KOPT-K1 (cell line): ENCODE results near the gene THBS3.
"Not testable (repeated sequence)": the region's sequence is repeated elsewhere in the genome, so short reads cannot be mapped to it uniquely, and the experiment has no call there.

ENCODE experiments used
- H3K27ac ChIP-seq: fragments of 200-600 bp; sonication (generic); 2 replicates; pipeline ENCODE4 v1.5.1; 2016; ENCODE audit warnings: antibody characterized with exemption, mild to moderate bottlenecking, low read depth, low read length; ENCODE audit not compliant: poor library complexity, severe bottlenecking
- H3K36me3 ChIP-seq: fragments of 200-600 bp; sonication (generic); 2 replicates; pipeline ENCODE4 v1.5.1; 2017; ENCODE audit warnings: antibody characterized with exemption, mild to moderate bottlenecking, low read length, moderate library complexity; ENCODE audit not compliant: insufficient read depth
- H3K9me3 ChIP-seq: fragments of 200-600 bp; sonication (generic); 2 replicates; pipeline ENCODE4 v1.5.1; 2017; ENCODE audit warnings: antibody characterized with exemption, low read length, mild to moderate bottlenecking; ENCODE audit not compliant: insufficient read depth, poor library complexity, severe bottlenecking

THBS3 gene

DNA sequence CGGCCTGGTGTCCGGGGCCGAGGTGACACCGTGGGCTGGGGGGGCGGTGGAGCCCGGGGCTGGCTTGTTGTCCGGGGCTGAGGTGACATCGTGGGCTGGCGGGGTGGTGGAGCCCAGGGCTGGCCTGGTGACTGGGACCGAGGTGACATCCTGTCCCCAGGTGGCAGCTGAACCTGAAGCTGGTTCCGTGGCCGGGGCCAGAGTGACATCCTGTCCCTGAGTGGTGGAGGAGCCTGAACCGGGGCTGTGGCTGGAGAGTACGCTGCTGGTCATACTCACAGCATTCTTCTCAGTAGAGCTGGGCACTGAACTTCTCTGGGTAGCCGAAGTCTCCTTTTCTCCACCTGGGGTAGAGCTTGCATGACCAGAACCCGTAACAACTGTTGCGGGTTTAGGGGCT, 15.8 kb downstream of the THBS3 start:
- Histone ChIP-seq H3K9me3 (no peaks in the 10 kb centered on the region), H3K36me3 (no peaks in the 10 kb centered on the region), H3K27ac (no peak overlapping the region)

DNA sequence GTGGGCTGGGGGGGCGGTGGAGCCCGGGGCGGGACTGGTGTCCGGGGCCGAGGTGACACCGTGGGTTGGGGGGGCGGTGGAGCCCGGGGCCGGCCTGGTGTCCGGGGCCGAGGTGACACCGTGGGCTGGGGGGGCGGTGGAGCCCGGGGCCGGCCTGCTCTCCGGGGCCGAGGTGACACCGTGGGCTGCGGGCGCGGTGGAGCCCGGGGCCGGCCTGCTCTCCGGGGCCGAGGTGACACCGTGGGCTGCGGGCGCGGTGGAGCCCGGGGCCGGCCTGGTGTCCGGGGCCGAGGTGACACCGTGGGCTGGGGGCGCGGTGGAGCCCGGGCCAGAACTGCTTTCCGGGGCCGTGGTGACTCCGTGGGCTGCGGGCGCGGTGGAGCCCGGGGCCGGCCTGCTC, 17.8 kb downstream of the THBS3 start:
- H3K27ac ChIP-seq, H3K9me3 ChIP-seq, H3K36me3 ChIP-seq: not testable (repeated sequence)

DNA sequence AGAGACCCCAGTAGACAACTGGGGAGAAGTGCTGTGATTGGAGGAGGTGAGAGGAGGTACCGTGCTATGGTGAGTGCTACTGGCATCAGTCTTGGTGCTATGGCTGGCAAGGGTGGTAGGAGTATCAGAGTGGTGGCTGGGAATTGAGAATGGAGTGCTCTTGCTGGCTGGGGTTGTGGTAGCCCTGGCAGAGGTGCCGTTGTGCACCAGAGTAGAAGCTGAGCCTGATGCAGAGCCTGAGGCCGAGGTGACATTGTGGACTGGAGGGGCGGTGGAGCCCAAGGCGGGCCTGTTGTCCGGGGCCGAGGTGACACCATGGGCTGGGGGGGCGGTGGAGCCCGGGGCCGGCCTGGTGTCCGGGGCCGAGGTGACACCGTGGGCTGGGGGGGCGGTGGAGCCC, 19.4 kb downstream of the THBS3 start:
- Histone ChIP-seq H3K36me3 (no peaks in the 10 kb centered on the region), H3K27ac (no peak overlapping the region), H3K9me3 (no peaks in the 10 kb centered on the region)

DNA sequence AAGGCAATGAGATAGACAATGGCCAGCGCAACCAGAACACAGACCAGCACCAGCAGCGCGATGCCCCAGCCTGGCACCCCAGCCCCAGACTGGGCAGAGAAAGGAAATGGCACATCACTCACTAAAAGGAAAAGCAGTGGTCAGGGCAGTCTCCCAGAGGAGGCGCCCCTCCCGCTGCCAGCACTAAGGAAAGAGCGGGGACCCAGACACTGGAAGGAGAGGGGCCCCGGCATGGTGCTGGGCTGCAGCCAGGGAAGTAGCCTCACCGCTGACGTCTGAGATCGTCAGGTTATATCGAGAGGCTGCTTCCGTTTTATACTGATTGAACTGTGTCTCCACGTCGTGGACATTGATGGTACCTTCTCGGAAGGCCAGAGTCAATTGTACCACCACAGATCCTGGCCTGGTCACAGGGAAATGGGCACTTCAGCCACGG, 20.2 kb downstream of the THBS3 start:
- Histone ChIP-seq H3K9me3 (no peaks in the 10 kb centered on the region), H3K36me3 (no peaks in the 10 kb centered on the region), H3K27ac (no peak overlapping the region)

DNA sequence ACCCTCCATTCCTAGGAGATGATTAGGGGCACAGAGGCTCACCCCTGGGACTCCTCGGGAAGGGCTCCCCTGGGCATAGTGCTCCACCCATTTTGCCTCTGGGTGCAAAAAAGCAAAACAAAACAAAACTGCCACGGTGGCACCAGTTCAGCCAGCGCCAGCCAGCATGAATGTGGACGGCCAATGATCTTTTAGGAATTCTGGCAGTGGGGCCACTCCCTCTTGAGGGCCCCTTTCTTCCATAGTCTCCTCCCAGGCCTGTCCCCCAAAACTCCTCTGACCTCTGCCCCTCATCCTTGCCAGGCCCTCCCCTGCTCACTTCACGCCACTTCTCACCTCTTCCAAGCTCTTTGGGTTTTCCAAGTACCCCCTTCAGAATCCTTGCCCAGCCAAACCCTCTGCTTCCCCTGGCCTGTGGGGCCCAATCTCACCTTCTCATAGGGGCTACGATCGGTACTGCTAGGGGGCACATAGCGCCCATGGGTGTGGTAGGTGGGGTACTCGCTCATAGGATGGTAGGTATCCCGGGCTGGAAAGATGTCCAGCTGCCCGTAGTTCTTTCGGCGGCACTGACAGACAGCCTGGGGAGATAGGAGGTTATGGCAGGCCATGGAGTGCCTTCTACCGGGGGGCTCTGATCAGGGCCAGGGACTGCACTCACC, 20.8 kb downstream of the THBS3 start:
- no peaks in the 10 kb centered on the region for H3K36me3 ChIP-seq
- no peak overlapping the region for H3K27ac ChIP-seq
- no peaks in the 10 kb centered on the region for H3K9me3 ChIP-seq

DNA sequence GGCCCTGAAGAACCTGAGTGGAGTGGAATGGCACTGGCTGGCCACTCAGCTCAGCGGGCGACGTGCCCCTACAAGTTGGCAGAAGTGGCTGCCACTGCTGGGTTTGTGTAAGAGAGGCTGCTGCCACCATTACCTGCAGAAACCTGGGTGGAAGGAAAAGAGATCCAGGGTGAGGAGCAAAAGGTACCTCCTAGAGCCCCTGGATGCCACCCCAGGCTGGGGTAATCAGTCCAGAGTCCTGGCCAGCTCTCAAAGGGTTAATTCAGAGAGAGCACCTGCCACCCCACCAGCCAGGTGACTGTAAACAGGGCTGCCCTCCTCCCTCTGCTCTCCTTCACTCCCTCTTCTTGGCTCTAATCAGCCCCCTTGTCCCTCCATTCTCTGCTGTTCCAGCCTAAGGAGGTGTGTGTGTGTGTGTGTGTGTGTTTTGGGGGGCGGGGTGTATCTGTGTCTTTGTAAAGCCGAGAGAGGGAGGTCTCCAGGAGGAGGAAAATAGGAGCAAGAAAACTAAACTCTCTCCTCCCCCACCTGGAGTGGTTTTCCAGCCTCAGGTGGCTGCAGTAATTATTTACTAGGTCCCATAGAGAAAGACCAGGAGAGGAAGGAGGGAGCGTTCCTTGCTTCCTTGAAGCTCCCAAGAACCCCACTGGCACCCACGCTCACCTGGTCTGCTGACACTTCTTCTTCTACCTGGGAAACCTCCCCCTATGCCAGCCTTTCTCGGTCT, 21.5 kb downstream of the THBS3 start:
- H3K27ac ChIP-seq = no peak overlapping the region
- H3K9me3 ChIP-seq = no peaks in the 10 kb centered on the region
- H3K36me3 ChIP-seq = no peaks in the 10 kb centered on the region; the same call in 1 of the 2 replicates

DNA sequence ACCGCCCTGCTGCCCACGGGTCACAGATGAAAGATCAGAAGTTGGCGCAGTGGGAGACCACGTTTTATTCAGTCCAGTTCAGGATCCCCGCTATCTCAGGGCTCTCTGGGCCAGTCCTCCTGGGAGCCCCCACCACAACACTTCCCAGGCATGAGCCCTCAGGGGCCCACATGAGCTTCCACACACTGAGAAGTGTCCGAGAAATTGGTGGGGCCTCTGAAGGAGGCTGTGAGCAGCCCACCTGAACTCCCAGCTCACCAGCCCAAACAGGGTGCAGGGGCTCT, 22.0 kb downstream of the THBS3 start:
- no peaks in the 10 kb centered on the region; the same call in 1 of the 2 replicates for H3K36me3 ChIP-seq
- no peaks in the 10 kb centered on the region for H3K9me3 ChIP-seq
- no peak overlapping the region for H3K27ac ChIP-seq

DNA sequence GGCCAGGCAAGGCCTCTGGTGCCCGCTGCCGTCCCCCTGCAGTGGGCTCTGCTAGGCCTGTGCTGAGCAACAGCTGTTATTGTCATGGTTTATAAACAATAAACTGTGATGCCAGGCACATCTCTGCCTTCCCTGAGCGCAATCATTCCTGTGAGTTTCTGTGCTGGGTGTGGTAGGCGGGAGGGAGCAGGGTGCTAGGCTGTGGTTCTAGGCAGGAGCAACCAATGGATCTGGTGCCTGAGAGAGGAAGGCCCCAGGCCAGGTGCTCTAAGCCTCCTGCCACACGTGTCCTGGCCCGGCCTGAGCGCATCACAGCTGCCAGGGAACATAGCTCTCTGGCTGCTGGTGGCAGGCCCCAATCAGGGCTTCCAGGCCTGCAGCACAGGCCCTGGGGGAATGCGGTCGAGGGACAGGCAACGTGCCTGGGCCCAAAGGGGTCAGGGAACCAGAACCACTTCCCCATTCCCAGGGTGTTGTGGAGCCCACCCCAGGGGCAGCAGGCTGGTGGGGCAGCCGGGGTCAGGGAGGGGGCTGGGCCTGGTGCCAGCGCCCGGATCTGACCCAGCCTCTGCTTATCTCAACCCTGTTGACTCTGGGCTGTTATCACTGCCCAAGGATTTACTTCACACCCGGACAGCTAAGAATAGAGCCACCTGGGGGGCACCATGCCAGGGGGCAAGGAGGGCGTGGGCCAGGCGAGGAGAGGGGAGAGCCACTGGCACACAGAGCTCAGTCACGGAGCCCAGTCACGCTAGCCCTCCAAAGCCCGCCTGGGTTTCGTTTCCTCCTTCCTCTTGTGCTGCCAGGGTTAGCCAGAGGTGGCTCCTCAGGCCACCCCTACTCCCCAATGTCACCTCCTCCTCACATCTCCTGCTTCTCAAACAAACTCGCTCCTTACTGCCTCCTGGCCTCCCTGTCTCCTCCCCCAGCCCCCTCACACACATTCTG, 22.6 kb downstream of the THBS3 start:
- no peak overlapping the region for H3K27ac ChIP-seq
- no peaks in the 10 kb centered on the region; the same call in 1 of the 2 replicates for H3K36me3 ChIP-seq
- H3K9me3 ChIP-seq = no peaks in the 10 kb centered on the region

DNA sequence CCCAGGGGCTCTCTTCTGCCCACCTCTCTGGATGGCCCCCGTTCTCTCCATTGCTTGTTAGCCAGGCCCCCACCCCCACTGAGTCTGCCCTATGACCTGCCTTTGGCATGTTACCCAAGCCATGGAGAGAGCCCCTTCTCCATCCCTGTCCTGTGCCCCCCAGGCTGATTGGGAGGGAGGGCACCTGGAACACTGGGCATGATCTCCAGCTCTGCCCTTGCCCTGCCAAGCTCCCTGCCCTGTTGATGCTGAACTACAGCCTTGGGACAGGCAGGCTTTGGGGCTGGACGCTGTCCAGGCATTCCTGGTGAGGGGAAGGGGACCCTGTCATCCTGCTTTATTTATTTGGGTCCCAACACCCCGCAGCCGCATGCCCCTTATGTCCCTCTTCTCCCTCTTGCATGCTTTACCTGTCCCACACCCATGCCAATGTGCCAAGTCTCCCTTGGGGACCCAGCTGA, 23.3 kb downstream of the THBS3 start:
- H3K9me3 ChIP-seq = no peaks in the 10 kb centered on the region
- H3K27ac ChIP-seq = no peak overlapping the region
- peaks cover 6% of the 10 kb centered on the region for H3K36me3 ChIP-seq

DNA sequence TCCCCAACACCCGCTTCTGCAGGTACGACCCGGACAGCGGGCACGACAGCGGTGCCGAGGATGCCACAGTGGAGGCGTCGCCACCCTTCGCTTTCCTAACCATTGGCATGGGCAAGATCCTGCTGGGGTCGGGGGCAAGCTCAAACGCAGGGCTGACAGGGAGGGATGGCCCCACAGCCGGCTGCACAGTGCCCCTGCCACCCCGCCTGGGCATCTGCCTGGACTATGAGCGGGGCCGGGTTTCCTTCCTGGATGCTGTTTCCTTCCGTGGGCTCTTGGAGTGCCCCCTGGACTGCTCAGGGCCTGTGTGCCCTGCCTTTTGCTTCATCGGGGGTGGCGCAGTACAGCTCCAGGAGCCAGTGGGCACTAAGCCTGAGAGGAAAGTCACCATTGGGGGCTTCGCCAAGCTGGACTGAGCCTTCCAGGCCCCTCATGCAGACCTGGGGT, 23.9 kb downstream of the THBS3 start:
- Histone ChIP-seq H3K9me3 (no peaks in the 10 kb centered on the region), H3K36me3 (peaks cover 12% of the 10 kb centered on the region), H3K27ac (no peak overlapping the region)

DNA sequence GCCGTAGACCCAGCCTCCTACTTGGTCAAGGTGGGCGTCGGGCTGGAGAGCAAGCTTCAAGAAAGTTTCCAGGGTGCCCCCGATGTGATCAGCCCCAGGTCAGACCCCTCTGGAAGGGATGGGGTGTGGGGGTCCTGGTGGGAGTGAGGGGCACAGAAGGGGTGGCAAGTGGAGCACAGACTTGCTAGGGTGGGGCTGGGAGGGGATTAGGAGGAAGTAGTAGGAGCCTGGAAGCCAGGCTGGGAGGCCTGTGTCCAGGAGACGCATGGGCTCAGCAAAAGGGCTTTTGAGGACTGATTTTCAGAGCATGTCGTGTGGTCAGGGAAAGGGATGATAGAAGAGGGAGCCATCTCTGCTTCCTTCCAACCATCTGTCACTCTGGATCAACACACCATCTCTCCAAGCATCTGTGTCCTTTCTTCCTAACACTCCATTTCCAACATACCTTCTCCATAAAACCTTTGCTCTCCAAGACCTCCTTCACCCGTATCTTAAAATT, 25.6 kb downstream of the THBS3 start:
- H3K36me3 ChIP-seq = peaks cover 25% of the 10 kb centered on the region
- no peaks in the 10 kb centered on the region for H3K9me3 ChIP-seq
- no peak overlapping the region for H3K27ac ChIP-seq

DNA sequence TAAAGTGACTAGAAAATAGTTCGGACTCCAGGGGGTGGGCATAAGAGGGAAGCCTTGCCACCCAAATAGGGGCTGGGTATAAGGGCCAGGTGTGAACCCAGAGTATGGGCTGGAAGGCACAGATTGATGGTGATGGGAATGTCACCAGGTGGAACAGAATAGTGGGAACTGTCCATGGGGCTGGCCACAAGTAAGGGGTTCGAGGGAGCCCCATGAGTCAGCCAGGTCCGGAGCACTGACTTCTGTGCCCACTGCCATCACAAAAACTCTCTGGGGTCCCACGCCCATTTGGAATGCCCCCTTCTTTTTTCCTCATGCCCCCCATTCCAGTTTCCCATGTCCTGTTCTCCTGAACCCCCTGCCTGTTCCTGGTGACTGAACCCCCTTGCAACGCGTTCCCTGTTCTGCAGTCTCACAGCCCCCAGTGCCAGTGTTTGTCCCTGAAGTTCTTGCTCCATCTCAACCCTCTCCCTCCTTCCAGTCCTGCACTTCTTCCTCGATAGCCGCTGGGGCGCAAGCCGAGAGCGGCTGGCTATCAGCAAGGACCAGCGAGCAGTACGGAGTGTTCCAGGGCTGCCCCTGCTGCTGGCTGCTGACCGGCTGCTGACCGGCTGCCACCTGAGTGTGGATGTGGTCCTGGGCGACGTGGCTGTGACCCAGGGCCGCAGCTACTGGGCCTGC, 26.2 kb downstream of the THBS3 start:
- Histone ChIP-seq H3K9me3 (no peaks in the 10 kb centered on the region), H3K36me3 (peaks cover 28% of the 10 kb centered on the region), H3K27ac (no peak overlapping the region)

DNA sequence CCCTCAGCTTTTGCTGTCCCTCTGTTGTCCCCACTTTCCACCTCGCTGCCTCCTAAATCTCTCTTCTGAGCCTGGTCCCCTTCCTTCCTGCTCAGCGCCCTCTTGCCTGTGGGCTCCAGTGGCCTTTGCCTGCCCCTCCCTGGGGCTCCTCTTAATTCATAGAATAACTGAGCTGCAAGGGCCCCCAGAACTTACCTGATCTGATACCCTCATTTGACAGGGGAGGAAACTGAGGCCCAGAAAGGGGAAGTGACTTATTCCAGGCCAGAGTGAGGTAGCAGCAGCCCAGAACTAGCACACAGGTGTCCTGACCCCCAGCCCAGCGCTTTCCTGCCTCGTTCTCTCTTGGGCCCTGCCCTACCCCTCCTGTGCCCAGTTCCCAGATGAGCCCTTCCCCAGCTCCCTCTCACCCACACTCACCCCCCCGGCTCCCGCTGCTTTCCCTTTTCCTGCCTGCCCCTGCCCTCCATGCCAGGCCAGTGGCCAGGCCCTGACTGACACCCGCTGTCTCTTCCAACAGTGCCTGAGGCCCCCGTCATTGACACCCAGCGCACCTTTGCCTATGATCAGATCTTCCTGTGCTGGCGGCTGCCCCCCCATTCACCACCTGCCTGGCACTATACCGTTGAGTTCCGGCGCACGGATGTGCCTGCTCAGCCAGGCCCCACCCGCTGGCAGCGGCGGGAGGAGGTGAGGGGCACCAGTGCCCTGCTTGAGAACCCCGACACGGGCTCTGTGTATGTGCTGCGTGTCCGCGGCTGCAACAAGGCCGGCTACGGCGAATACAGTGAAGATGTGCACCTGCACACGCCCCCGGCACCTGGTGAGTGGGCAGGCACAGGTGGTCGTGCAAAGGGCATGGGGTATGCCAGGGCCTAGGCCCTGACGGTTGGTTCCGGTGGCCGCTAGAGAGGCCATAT, 28.3 kb downstream of the THBS3 start:
- H3K9me3 ChIP-seq = no peaks in the 10 kb centered on the region
- H3K27ac ChIP-seq = no peak overlapping the region
- peaks cover 28% of the 10 kb centered on the region for H3K36me3 ChIP-seq
